NCI-H82 (cell line): ENCODE results near the gene PTEN.

Source experiments
- DNase-seq: peaks from one replicate; lab custom pipeline; 2025; lab: John Stamatoyannopoulos, UW

Gene PTEN

DNA sequence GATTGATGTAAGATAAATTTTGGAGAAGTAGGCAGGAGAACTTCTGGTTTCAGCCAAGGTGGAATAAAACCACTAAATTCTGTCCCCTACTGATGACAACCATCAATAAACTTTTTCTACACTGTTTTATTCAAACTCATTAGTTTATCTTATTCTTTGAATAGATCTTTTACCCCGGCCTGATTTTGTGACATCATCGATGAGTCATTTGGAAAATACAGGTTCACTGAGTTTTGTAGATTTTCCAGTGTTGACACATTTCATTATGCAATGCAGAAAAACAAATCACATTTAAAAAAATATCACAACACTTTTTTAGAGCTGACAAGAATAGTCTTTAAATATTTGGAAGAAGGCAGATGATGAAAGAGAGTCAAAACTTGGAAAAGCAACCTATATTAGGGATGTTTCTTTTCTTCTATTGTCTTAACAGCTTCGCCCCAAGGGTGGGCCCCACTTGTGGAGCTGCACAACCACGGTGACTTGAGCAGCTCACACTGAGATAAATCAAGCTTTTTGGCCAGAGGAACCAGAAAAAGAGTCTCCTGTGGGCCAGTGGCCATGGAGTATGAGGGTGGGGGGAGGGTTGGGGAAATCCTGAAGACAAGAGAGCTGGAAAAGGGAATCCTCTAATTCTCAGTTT is 112.8 kb downstream of the PTEN start:
- no peak for DNase-seq

DNA sequence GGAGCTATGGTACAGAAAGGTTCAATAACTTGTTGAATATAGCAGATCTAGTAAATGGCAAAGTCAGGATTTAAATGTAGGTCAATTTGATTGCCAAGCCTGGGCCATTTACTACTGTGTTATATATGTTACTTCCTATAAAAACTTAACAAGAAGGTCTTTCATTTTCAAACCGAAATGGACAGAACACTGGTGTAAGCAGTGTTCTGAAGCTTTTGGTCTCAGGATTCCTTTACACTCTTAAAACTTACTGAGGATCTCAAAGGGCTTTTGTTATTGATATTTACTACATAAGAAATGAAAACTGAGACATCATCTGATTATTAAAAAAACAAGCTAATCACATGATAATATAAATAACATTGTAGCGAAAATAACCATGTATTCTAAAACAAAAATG is 114.7 kb downstream of the PTEN start:
- DNase-seq: no peak

DNA sequence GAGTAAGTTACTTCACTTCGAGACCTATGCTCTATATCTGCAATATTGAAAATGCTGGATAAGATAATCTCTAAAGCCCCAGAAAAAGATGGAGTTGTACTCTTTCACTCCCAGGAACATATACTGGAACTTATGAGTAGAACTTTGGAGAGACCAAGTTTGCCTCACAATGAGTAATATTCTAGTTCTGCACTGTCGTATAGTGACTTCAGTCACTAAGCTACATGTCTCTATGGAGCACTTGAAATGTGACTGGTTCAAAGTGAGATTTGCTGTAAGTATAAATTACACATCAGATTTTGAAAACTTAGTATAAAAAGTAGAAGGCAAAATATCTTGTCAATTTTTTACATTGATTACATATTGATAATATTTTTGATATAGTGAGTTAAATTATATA is 116.4 kb downstream of the PTEN start:
- no peak for DNase-seq

DNA sequence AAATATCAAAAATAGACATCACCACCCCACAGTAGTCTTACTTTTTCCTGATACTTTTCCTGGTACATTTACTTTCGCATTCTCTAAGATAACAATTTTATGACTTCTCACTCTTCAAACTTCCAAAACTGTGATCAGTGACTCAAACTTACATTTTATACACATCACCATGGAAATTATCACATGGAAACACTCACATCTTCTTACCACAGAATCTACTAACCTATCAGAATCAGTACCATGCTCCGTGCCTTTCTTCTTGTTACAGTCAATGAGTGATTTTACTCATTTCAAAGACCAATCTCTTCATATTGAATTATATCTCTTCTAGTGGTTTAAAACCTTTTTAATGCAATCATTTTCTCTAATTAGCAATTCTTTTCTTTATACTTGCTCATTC is 120.3 kb downstream of the PTEN start:
- no peak for DNase-seq

DNA sequence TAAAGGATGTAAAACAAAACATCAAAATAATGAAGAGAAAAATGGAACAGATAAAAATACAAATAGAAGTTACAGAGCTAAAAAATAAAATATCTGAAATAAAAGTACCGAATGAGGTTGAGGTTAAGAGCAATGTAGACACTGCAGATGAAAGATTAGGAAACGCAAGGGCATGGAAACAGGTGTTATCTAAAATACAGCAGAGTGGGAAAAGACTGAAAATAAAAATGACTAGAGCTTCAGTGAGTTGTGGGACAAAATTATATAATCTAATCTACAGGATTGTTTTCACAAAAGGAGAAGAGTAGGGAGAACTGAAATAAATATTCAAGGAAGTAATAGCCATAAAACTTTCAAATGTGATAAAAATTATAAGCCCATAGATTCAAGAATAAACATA is 123.8 kb downstream of the PTEN start:
- no peak for DNase-seq

DNA sequence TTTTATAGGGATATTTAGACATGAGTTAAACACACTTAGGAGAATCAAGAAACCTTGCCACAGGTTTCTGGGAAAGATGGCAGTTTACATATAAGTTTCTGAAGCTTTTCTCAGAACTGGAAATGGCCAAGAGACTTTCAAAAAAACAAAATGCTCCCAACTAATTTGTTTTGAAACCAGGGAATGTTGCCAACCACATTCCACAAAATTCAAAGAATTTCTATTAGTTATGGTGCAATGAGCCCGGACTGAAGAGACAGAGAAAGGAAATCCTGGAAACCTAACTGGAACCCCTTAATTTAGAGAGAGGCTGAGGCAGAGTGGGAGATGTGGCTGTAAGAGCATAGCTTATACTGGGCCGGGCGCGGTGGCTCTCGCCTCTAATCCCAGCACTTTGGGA is 128.5 kb downstream of the PTEN start:
- DNase-seq: no peak

DNA sequence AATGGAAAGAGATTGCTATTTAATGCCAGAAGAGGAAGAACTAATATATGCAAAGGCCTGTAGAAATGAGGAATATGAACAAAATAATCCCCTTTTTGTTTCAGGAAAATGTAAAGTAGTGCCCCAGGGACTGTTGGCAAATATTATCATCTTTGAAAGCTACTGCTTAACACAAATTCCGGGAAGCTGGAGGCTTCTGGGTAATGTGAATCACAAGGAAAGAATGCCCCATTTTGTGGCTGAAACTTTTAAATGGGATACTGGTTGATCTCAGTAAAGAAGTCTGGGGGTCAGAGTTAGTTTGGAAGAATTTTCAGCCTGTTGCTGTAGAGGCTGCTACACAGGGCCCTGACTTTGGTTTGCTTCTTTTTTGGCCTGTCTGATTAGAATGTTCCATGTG is 141.0 kb downstream of the PTEN start:
- DNase-seq: no peak

DNA sequence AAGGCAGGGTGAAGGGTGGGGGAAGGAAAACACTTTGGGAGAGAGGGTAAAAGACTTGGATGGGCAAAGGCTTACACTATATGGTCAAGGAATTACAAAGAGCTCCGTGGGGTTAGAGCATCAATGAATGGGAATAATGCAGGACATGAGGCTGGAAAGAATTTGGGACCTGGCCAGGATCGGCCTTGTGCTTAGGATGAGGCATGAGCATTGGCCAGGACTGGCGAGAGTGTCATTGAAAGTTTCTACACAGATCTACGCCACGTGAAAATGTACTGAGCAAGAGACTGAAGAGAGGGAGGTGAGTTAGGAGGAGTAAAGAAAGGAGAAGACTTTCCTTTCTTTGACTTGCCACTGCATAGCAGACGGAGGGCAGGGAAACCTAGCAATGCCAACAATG is 142.8 kb downstream of the PTEN start:
- DNase-seq: no peak

DNA sequence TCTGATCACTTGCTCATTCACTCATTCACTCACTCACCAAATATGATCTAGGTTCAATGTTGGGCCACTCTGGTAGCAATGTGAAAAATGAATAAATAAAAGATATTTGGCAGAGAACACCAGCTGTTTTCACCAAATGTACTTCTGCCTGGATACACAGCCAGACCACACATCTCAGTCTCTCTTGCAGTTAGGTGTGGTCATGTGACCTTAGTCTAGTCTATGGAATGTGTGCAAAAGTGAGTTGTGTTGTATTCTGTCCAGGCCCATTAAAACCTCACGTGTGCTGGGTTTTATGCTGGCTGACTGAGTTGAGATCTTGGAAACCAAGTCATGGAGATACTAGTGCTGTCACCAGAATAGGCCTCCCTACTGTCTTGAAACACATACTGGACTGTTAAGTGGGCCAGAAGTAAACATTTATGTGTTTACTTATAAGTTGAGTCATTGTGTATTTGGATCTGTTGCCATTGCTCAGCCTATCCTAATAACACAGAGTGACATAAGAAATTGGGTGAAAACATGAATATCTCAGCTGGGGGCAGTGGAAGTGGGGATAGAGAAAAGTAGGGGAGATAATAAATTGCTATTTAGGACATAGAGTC is 145.5 kb downstream of the PTEN start:
- no peak for DNase-seq

DNA sequence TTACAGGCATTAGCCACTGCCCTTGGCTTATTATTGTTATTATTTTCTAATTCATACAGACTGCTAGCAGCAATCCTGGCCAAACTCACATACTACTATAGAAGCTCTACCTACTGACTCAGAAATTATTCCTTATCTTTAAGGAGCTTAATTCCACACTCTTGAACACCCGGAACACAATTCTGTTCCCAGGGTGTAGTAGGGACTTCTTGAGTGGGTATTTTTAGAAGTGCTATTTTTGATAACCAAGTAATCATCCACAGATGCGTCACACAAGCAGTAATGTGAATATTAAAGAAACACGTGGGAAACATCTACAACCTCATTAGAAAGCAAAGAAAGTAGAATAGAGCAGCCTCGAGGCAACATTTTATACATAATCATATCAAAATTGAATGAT is 149.2 kb downstream of the PTEN start:
- DNase-seq: no peak

DNA sequence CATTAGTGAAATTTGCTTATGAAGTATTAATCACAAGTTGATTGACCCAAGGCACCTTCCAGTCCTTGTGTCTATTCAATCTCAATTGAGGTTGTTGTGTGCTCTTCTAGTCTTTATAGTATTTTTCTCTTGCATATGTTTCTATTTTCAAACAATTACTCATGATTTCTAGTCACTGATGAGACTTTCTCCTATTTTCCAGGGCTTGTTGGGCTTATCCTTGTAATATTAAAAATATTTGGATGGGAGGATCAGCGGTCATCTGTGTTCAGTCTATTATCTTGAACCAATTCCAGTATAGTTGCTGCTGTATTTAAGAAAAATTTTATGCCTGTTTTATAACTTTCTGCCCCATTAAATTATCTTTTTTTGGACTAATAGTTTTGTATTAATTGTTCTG is 154.4 kb downstream of the PTEN start:
- no peak for DNase-seq

DNA sequence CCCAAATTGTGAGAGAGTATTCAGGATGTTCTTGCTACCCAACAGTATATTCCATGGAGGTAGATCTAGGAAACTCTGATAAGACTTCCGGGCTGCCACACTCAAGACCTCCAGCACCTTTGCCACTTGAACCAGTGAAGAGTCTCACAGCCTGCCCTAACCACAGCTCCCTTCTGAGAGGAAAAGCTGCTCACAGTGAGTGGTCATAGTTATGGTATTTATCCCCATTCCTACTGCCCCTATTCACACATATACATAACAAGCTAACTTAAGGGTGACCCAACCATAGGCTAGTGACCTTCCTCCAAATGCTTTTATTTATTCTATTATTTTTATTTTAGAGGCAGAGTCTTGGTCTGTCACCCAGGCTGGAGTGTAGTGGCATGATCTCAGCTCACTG is 156.3 kb downstream of the PTEN start:
- DNase-seq: no peak
